Measurements from ENCODE around the gene GET4. TPM values are rescaled to one million over a fixed set of nuclear protein-coding genes. Genes with fewer than 3 reads are reported as not detected.

Gene GET4
- total and polyA plus RNA-seq, 2 of the 13 experiments (the other 11 are each of a cell fraction or from before 2014, with no cell fraction given) = 28.2 to 35.2 TPM

- BruUV-seq (replicated peaks) = no TSS peak
- Histone ChIP-seq H2AFZ (ENCODE audit: low read length) (no peak overlapping the region), H3K9me3 (ENCODE audit: low read length) (no peaks in the 10 kb centered on the region), H3K27ac (ENCODE audit: extremely low read length, insufficient read depth, low read length) (no peak overlapping the region), H3K9ac (ENCODE audit: insufficient read depth, low read depth, low read length) (no peak overlapping the region), H3K4me2 (ENCODE audit: low read depth, low read length) (no peak overlapping the region), H3K79me2 (ENCODE audit: insufficient read depth, low read length) (no peaks in the 10 kb centered on the region), H3K4me1 (ENCODE audit: insufficient read depth, low read length) (no peaks in the 10 kb centered on the region), H3K36me3 (replicated peaks in 1 of 2; ENCODE audit: control insufficient read depth in 1 of 2, insufficient read depth in 2 of 2, low read length in 2 of 2) (peaks cover 28 to 69% of the 10 kb centered on the region in 2 experiments), H3K27me3 (ENCODE audit: control insufficient read depth in 1 of 2, insufficient read depth in 2 of 2, low read length in 2 of 2) (no peaks in the 10 kb centered on the region), H3K4me3 (replicated peaks in 1 of 3; ENCODE audit: insufficient read depth in 1 of 3, low read depth in 2 of 3, low read length in 3 of 3) (no peak overlapping the region), H4K20me1 (ENCODE audit: insufficient read depth, low read length) (no peaks in the 10 kb centered on the region; the same call in 1 of the 2 replicates)
- intact Hi-C loops (cut with micrococcal nuclease; ENCODE audit: unreplicated experiment) (no loop called here), in situ Hi-C loops (cut with HindIII; ENCODE audit: extremely low pct_ligation_motif_present, low pct_unique_long_range_greater_than_20kb) (no loop called here)
- DNase-seq (ENCODE audit: low spot score) (no peak), FAIRE-seq (no peak), ATAC-seq (no peak)
- 98% methylated on average over 32 of the region's 32 CpGs for WGBS (ENCODE audit: low lambda C conversion rate)
- CTCF ChIA-PET (ENCODE audit: low intra/inter-chr PET ratio, low total read pairs) = no interaction called here
- POLR2A ChIA-PET = no interaction called here
- no peak for TF ChIP-seq ZNF30 (CRISPR knock-in tag; IDR thresholded peaks at IDR 0.05)
- no peak for TF ChIP-seq TBP (CRISPR knock-in tag; IDR thresholded peaks at IDR 0.05)
- no peak for TF ChIP-seq THAP11 (CRISPR knock-in tag; IDR thresholded peaks at IDR 0.05)
- TF ChIP-seq ZFY (CRISPR knock-in tag; IDR thresholded peaks at IDR 0.05) = no peak
- no peak for TF ChIP-seq ESRRA (CRISPR knock-in tag; IDR thresholded peaks at IDR 0.05; ENCODE audit: low read depth)
- no peak for TF ChIP-seq HMGXB3 (CRISPR knock-in tag; IDR thresholded peaks at IDR 0.05; ENCODE audit: borderline replicate concordance)
- no peak for TF ChIP-seq AKNA (CRISPR knock-in tag; IDR thresholded peaks at IDR 0.05; ENCODE audit: borderline replicate concordance)
- no peak for TF ChIP-seq ZFP90 (CRISPR knock-in tag; IDR thresholded peaks at IDR 0.05; ENCODE audit: borderline replicate concordance)
- TF ChIP-seq, protein P1, sequence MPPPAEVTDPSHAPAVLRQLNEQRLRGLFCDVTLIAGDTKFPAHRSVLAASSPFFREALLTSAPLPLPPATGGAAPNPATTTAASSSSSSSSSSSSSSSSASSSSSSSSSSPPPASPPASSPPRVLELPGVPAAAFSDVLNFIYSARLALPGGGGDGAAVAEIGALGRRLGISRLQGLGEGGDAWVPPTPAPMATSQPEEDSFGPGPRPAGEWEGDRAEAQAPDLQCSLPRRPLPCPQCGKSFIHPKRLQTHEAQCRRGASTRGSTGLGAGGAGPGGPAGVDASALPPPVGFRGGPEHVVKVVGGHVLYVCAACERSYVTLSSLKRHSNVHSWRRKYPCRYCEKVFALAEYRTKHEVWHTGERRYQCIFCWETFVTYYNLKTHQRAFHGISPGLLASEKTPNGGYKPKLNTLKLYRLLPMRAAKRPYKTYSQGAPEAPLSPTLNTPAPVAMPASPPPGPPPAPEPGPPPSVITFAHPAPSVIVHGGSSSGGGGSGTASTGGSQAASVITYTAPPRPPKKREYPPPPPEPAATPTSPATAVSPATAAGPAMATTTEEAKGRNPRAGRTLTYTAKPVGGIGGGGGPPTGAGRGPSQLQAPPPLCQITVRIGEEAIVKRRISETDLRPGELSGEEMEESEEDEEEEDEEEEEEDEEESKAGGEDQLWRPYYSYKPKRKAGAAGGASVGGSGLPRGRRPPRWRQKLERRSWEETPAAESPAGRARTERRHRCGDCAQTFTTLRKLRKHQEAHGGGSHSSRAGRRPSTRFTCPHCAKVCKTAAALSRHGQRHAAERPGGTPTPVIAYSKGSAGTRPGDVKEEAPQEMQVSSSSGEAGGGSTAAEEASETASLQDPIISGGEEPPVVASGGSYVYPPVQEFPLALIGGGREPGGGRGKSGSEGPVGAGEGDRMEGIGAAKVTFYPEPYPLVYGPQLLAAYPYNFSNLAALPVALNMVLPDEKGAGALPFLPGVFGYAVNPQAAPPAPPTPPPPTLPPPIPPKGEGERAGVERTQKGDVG (CRISPR knock-in tag; IDR thresholded peaks at IDR 0.05; ENCODE audit: borderline replicate concordance) = no peak
- TF ChIP-seq ZNF282 (IDR thresholded peaks at IDR 0.05; ENCODE audit: partially characterized antibody) = no peak
- no peak for TF ChIP-seq ZNF230 (CRISPR knock-in tag; IDR thresholded peaks at IDR 0.05)
- no peak for TF ChIP-seq SAFB2 (CRISPR knock-in tag; IDR thresholded peaks at IDR 0.05; ENCODE audit: borderline replicate concordance, low read depth)
These were observed 22.1 kb upstream of the GET4 start for GRCh38 chr7:854118-854775.

Data from HepG2 (cell line).